VCaP (cell line): ENCODE results near the gene RALB.

ENCODE experiments used
- H3K27ac ChIP-seq: fragments of 450-650 bp; 2 replicates; pipeline ENCODE4 v1.5.1; 2017
- CTCF ChIP-seq: fragments of 450-650 bp; conservative IDR thresholded peaks from 2 replicates; pipeline ENCODE4 v1.5.1; 2017; ENCODE audit warnings: mild to moderate bottlenecking, moderate library complexity

RALB gene

GRCh38 chr2:120252225-120253020, at the start of gene RALB:
RALB (plus strand) TSS chr2:120252852; CDS start chr2:120278665, 25,813 bp downstream.
- TF ChIP-seq CTCF, result no peak
- peak within 1 kb of the TSS; percentile 87 for H3K27ac ChIP-seq

- TF ChIP-seq CTCF, result no peak
- H3K27ac ChIP-seq, result no peak overlapping the region
Observed at GRCh38 chr2:120203251-120204021, 49.2 kb upstream of the RALB start.

- no peak overlapping the region for H3K27ac ChIP-seq
- no peak for TF ChIP-seq CTCF
Observed at GRCh38 chr2:120204022-120204405, 48.6 kb upstream of the RALB start.

- TF ChIP-seq CTCF, result no peak
- no peak overlapping the region for H3K27ac ChIP-seq
Observed at GRCh38 chr2:120204417-120204816, 48.2 kb upstream of the RALB start.

- TF ChIP-seq CTCF, result no peak
- no peak overlapping the region for H3K27ac ChIP-seq
Observed at GRCh38 chr2:120204945-120205670, 47.5 kb upstream of the RALB start.

- 0 out of 2 replicates have a peak, but pooled peaks have one; percentile 14 for TF ChIP-seq CTCF
Observed at GRCh38 chr2:120206022-120206581, 46.5 kb upstream of the RALB start.

More at GRCh38 chr2:120206022-120206581, 46.5 kb upstream of the RALB start:
- H3K27ac ChIP-seq, result no peak overlapping the region
